Kidney epithelial cell (primary cell): ENCODE results near the gene NAGLU. TPM values are rescaled to one million over a fixed set of nuclear protein-coding genes. Genes with fewer than 3 reads are reported as not detected.

ENCODE experiments used
- DNase-seq: peaks from one replicate; pipeline ENCODE4 v3.0.0-alpha.2; 2010; ENCODE audit warnings: low read depth
- H3K27me3 ChIP-seq: 2 replicates; pipeline ENCODE4 v1.6.0; 2011; ENCODE audit warnings: low read length; ENCODE audit not compliant: control insufficient read depth, insufficient read depth
- H3K36me3 ChIP-seq: 2 replicates; pipeline ENCODE4 v1.5.1; 2011; ENCODE audit warnings: low read length; ENCODE audit not compliant: control insufficient read depth, insufficient read depth
- H3K4me3 ChIP-seq: 2 replicates; pipeline ENCODE4 v1.5.1; 2011; ENCODE audit warnings: low read depth, mild to moderate bottlenecking, control low read depth, low read length
- total RNA-seq: library from RNA; depleted of rRNA; stranded (reverse); fragments of >200 nt; gene quantifications from 2 replicates; pipeline ENCODE4 v1.2.3, GENCODE V29; 2015
- TF ChIP-seq, protein P1 (sequence below): IDR thresholded peaks from 2 replicates; pipeline ENCODE4 v1.5.1; 2011; ENCODE audit warnings: mild to moderate bottlenecking, moderate library complexity, low read length, control low read depth, inconsistent platforms; ENCODE audit not compliant: insufficient read depth, poor library complexity, severe bottlenecking

NAGLU gene
- total RNA-seq, 1 donor from 2014 or later: 46.2 TPM

DNA sequence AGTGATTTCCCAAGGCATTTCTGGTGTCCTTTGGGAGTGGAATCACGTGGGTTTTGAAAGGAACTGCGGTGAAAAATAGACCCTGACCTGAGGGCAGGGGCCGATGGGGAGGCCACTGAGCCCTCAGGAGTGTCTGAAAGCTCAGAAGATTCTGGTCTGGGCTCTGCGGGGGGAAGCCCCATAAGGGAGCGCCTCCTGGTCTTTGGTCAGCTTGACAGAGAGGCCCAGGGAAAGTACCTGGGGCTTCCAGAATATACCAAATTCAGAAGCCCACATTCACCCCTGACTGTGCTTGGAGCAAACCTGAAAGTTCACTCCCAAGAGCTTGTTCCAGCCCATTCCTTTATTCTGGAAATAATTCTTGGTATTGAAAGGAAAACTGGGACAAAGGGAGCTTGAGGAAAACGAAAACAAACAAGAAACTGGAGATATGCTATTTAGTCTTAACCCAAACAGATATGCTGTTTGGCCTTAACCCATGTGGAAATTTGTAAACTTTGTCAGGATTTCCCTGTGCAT lies 23.2 kb upstream of the NAGLU start:
- DNase-seq: no peak
- H3K36me3 ChIP-seq: peaks cover 2% of the 10 kb centered on the region
- no peak overlapping the region for H3K4me3 ChIP-seq
- TF ChIP-seq, protein P1, sequence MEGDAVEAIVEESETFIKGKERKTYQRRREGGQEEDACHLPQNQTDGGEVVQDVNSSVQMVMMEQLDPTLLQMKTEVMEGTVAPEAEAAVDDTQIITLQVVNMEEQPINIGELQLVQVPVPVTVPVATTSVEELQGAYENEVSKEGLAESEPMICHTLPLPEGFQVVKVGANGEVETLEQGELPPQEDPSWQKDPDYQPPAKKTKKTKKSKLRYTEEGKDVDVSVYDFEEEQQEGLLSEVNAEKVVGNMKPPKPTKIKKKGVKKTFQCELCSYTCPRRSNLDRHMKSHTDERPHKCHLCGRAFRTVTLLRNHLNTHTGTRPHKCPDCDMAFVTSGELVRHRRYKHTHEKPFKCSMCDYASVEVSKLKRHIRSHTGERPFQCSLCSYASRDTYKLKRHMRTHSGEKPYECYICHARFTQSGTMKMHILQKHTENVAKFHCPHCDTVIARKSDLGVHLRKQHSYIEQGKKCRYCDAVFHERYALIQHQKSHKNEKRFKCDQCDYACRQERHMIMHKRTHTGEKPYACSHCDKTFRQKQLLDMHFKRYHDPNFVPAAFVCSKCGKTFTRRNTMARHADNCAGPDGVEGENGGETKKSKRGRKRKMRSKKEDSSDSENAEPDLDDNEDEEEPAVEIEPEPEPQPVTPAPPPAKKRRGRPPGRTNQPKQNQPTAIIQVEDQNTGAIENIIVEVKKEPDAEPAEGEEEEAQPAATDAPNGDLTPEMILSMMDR: no peak
- H3K27me3 ChIP-seq: no peaks in the 10 kb centered on the region

DNA sequence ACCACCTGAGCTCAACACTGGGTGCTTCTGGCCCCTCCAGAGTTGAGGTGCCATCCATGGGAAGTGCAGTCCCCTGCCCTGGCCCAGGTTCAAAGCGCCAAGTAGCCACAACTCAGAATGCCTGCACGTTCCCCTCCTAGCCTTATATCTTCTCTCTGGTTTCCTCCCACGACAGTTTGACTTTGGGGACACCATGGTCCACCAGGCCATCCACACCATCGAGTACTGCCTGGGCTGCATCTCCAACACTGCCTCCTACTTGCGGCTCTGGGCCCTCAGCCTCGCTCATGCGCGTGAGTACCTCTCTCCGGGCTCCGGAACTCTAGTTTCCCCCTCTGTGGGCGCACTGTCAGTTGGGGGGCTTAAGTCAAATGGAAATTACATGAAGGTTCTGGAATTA lies 22.4 kb upstream of the NAGLU start:
- Histone ChIP-seq H3K27me3 (no peaks in the 10 kb centered on the region), H3K4me3 (no peak overlapping the region), H3K36me3 (no peaks in the 10 kb centered on the region)
- TF ChIP-seq, protein P1: no peak
- no peak for DNase-seq

DNA sequence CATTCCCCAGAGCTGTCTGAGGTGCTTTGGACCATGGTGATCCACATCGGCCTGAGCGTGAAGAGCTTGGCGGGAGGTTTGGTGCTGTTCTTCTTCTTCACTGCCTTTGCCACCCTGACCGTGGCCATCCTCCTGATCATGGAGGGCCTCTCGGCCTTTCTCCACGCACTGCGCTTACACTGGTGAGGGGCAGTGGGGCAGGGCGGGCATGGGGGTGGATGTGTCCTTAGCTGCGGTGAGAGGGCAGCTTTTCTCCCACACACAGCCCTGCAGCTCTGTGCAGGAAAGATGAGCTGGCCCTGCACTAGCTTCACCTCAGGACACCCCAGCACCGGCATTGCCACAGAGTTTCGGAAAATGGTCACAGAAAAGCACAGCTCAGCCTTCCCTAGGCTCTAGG lies 21.8 kb upstream of the NAGLU start:
- Histone ChIP-seq H3K4me3 (no peak overlapping the region), H3K27me3 (no peaks in the 10 kb centered on the region), H3K36me3 (no peaks in the 10 kb centered on the region)
- DNase-seq: no peak
- TF ChIP-seq, protein P1: no peak

DNA sequence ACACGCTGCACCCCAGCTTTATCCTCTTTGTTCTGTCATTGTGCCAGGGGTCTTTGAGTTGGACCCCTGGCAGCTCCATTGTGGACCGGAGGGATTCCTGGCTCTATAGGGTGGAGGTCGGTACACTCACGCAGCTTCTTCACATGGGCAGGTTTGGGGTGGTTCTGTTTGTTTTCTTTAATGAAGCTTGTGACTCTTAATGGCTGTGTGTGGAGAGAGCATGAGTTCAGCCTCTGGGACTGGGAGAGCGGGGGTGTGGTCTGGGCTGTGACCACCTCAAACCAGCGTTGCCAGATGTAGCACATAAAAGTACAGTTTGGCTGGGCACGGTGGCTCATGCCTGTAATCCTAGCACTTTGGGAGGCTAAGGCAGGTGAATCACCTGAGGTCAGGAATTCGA lies 21.2 kb upstream of the NAGLU start:
- Histone ChIP-seq H3K4me3 (no peak overlapping the region), H3K27me3 (no peaks in the 10 kb centered on the region), H3K36me3 (no peaks in the 10 kb centered on the region)
- DNase-seq: no peak
- TF ChIP-seq, protein P1: no peak

DNA sequence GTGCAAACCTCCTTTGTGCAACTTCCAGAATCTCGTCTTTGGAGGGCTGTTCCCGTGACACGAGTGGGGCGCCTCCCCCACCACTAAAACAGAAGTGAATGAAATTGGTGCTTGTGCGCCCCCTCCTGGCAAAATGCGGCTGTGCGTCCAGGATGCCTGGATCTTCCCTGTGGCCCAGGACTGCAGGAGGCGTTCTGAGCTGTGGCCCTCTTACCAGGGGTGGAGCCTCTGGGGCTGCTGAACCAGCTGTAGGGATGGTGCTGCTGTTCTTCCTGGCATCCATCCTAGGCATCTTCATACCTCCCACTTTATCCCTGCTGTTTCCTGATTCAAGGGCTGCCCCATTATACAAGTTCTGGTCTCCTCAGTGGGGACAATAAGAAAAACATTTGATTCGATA lies 18.5 kb upstream of the NAGLU start:
- DNase-seq: no peak
- no peak overlapping the region for H3K4me3 ChIP-seq
- no peaks in the 10 kb centered on the region for H3K36me3 ChIP-seq
- TF ChIP-seq, protein P1: peak; percentile 90
- H3K27me3 ChIP-seq: no peaks in the 10 kb centered on the region

DNA sequence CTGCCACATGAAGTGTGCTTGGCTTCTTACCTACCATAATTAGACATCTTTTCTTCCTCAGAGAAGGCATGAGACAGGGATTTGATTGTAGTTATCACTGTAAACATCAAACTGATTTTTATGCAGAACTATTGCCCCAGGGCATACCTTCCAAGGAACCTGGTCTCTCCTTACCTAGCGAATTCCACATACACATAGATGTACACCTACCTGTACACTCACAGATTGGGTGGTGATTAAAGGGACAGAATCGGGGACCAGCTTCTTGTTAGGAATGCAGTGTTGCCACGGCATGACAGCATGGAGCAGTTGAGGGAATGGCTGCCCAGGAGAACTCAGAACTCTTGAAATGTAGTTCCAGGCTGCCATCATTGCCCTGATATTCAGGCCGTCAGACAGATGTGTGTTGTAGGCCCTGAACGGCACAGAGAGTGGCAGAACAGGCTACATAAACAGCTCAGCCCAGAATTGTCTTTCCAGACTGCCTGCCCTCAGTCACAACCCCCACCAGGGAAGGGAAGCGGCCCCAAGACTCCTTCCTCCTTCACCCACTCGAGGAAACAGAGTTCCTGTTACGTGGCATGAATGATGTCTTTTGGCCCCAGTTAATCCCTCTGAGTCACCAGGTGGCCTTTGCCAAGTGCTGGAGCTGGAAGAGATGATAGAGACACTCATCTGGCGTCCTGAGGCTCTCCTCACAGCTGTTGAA lies 17.8 kb upstream of the NAGLU start:
- no peaks in the 10 kb centered on the region for H3K36me3 ChIP-seq
- peak; percentile 73 for DNase-seq
- no peak overlapping the region for H3K4me3 ChIP-seq
- TF ChIP-seq, protein P1: no peak
- no peaks in the 10 kb centered on the region for H3K27me3 ChIP-seq
